Left forelimb (tissue), 1 donor: ENCODE results near the gene DHRS7C.
"Not testable (repeated sequence)": the region's sequence is repeated elsewhere in the genome, so short reads cannot be mapped to it uniquely, and the experiment has no call there.

ENCODE experiments used
- DNase-seq: peaks from one replicate; pipeline ENCODE4 v3.0.0-alpha.2; 2018; ENCODE audit warnings: low spot score

DHRS7C gene

DNA sequence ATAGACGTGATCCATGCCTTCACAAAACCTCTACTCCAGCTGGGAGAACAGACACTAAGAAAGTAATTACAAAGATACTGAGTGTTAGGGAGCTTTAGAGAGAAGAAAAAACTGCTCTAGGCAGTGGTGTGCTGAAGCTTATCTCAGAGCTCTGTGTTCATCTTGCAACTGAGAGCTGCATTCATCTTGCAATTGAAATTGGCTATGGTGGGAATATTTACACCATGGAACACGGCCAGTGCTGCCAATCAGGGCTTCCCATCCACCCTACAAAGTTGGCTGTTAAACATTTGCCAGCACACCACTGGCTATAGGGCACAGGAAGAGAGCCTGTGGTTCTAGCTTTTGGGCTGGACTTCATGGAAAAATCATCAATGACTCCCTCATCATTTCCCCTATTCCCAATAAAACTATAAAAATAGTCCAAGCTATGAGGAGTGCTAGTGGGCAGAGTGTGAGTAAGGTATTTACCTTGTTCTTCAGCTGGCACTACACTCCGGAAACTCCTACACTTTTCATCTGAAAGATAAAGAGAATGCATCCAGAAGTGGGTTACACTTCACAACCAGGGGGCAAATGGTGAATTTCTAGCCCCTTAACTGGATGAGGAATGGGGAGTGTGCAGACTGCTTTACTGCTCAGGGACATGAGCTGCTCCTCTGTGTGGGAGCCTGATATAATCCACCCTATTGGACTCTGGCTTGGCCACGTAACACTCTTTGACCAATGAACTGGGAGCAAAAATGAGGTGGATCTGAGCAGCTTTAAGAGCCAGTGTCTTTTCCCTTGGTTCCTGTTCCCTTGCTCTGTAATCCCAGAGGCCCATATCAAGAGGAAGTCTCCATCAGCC is 18.9 kb upstream of the DHRS7C start:
- DNase-seq: no peak

DNA sequence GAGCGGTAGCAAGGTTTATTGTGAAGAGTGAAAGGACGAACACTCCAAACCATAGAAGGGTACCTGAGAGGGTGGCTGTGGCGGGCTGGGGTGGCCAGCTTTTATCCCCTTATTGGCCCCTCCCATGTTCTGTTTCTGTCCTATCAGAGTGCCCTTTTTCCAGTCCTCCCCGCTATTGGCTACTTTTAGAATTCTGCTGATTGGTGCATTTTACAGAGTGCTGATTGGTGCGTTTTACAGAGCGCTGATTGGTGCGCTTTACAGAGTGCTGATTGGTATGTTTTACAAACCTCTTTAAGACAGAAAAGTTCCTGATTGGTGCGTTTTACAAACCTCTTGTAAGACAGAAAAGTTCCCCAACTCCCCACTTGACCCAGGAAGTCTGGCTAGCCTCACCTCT is 18.0 kb upstream of the DHRS7C start:
- no peak for DNase-seq

DNA sequence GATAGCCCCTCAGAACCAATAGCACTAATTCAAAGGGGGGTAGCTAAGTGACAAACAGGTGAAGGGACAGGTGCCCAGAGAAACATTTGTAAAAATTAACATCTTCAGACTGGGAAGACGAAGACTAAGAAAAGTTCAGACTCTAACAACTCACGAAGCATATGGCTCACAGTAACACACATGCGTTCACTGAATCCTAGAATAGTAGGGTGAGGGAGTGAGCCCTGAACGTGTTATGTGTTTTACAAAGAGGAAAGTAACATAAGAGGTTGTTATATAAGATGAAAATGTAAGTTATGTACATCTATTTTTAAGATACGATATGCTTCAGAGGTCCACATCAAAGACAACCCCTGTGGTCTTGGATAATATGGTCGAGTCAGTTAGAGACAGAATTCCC is 15.3 kb upstream of the DHRS7C start:
- DNase-seq: no peak

DNA sequence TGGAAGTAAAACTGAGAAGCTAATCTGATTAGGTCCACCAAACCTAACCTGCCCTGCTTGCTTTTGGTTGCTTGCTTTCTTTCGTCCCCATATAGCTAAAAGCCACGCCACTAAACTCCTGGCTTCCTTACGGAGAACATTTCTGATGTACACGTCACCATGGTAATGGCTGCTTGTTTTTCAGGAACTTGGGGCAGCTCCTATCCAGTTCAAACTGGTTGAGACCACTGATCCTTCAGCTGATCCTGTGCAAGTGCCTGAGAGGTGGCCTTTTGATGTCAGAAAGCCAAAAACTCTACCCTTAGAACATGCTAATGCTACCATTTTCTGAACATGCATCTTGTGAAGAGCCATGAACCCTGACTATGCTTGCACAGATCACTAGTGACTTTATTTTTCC is 14.4 kb upstream of the DHRS7C start:
- no peak for DNase-seq

DNA sequence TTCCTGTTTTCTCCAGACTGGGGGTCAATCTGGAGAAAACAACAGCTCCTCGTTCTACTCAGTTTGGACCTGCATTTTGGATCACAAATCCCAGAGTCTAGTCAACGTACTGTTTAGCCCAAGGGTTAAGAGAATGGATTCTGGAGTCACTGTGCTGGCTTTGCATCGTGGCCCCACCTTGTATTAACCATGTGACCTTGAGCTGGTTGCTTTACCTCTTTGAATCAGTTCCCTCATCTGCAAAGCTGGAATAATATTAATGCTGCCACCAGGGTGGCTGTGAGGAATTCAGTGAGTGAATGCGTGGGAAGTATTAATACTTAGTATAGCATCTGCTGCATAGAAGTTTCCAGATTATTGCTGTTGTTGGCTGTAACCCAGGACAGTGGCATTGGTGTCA is 11.3 kb upstream of the DHRS7C start:
- no peak for DNase-seq

DNA sequence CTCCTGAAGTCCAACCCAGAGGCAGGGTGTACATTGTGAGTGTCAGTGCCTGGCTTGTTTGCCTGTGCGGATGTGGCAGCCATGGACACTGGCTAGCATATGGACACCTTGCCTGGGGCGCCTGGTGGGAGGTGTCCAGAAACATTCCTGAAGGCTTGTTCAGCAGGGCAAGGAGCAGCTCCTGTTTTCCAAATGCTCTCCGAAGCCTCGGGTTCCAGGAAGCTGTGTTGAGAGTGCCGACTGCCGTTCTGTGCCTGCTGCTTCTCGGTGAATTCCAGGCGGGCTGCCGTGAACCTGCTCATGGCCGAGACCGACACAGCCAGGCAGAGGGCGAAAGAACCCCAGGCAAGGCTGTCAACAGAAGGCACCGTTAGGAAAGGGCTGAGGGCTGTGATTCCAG is 10.9 kb upstream of the DHRS7C start:
- no peak for DNase-seq

DNA sequence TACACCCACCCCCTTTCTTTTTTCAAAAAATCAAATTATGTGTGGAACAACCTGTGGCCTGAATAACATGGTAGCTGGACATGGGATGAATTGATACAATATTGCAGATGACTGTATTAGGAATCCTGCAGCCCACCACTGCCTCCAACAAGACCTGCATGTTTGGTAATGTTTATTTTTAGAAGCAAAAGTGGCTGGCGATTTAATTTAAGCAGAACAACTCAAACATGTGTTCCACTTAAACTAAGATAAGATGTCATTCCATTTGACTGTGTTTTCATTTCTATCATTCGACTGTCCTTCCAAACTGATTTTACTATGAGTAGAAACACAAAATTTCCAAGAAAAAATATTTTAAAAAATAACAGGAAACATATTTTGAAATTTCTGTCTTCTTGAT is 10.1 kb upstream of the DHRS7C start:
- no peak for DNase-seq

DNA sequence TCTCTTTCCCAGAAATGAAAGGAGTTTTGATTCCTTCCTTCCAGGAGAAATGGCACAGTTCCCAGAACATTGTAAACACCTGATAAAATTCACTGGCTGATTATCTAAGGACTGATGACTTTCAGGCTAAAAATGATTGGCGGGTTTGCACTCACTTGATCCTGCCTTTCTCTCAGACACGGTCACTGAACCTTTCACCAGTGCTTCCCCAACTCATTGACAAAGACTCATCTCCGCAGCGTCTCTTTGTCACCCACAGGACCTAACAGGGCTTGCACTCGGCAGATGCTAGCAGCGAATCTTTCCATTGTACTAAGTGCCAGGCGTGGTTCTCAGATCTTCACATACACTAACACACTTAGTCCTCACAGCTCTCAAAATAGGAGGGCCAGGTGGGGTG is 7.3 kb upstream of the DHRS7C start:
- DNase-seq: no peak

DNA sequence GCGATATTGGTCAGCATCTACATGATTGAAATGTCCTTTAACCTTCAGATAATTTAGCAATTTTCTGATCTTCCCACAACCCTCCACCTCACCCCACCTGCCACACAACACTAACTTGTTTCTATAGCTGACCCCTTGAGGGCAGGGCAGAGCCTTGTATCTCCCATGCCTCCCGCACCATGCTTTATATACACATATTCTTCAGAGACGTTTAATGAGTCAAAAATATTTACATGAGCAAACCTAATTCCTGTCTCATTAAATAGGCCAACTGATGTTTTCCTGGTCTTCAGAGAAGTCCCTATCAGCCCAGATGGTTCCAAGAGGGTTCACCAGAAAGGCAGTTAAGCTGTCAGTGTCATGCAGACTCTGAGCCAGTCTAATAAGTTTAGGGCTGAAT is 6.6 kb upstream of the DHRS7C start:
- DNase-seq: no peak

DNA sequence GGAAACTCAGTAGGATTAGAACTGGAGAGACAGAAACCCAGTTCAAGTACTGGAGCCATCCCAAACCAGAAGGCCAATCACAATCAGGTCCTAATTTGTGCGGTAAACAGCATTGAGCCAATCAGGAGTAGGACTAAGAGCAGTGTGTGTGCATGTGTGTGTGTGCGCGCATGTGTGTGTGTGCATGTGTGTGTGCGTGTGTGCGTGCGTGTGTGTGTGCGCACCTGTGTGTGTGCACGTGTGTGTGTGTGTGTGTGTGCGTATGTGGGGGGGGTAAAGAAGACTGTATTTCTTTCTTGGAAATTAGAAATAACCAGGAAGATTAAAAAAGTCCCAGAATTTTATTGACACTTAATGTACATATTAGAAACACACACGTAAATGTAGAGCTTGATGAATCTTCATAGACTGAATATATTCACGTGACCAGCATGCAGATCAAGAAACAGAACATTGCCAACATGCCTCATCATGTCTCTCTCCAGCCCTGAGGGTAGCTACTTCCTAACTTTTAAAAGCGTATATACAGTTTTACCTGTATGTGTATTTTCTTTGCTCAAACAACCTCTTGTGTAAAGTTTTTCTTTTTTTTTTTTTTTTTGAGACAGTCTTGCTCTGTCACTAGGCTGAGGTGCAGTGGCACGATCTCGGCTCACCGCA is 919 bp upstream of the DHRS7C start:
- no peak for DNase-seq

DNA sequence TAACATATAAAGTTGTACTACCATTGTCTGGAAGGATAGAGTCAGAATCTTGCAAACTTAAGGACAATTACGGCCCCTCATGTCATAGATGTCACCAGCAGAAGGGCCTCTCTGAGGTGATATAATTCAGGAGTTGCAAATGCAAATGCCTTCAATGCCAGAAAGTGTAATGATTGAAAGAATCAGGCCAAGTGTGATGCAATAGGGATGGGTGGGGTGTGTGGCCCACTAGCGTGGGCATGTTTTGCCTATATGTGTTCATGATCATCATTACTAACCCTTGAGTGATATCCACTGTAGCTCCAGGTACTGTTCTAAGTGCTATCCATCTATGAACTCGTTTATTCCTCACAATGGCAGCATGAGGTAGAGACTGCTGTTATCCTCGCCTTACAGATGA is 1.1 kb downstream of the DHRS7C start:
- no peak for DNase-seq

DNA sequence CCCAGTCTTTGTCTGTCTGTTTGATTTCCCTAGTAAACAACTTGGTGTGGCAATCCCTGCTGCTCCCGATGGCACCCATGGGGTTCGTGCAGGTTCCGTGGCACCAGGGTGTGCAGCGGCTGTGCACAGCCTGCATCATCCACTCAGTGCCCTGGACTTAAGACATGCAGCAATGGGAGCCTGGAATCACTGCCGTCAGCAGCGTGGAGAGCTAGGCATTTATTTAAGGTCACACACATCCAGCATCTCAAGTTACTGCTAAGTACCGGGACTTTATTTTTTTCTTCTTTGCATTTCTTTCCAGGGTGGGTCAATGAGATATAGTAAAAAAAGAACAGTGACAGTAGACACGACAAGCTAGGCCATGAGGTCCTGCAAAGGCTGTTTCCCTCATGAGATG is 2.8 kb downstream of the DHRS7C start:
- no peak for DNase-seq

DNA sequence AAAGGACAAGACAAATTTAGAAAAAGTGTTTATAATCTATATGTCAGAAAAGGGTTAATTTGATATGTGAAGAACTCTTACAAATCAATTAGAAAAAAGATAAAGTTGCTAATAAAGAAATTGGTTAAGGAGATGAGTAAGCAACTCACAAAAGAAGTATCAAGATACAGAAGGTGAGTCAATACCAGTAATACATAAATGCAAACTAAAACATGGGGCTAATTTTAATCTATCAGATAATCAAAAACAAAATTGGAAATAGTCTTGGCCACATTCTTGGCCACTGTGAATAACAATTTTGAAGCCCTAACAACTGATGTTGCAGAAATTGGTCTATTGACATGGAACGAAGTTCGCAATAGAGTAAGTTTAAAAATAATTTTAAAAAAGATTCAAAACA is 6.8 kb downstream of the DHRS7C start:
- no peak for DNase-seq

DNA sequence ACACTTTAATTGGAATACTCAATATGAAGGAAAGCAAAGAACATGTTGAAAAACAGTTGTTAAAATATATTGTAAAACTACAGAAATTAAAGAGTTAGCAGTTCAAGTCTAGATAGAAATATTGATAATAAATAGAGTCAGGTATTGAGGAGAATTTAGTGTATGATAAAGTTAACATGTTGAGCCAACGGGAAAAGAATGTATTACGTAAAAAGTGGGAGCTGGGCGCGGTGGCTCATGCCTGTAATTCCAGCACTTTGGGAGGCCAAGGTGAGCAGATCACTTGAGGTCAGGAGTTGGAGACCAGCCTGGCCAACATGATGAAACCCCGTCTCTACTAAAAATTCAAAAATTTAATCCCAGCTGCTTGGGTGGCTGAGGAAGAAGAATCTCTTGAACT is 7.9 kb downstream of the DHRS7C start:
- DNase-seq: not testable (repeated sequence)

DNA sequence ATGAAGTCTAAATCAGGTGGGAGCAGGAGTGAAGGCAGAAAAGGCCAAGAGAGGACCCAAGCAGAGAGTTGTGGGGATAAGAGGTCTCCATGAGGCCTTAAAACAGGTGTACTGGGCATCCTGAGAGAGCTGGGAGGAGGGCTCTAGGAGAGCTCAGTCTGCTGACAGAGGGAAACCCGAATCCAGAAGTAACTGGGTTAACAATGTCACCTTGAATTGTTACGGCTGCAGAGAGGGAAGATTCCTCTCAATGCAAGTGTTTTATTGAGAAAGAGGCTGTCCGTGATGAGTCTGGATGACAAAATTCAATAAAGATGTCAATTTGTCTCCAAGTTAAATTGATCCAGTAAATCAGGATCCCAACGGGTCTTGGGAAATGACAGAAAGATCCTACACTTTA is 8.3 kb downstream of the DHRS7C start:
- no peak for DNase-seq

DNA sequence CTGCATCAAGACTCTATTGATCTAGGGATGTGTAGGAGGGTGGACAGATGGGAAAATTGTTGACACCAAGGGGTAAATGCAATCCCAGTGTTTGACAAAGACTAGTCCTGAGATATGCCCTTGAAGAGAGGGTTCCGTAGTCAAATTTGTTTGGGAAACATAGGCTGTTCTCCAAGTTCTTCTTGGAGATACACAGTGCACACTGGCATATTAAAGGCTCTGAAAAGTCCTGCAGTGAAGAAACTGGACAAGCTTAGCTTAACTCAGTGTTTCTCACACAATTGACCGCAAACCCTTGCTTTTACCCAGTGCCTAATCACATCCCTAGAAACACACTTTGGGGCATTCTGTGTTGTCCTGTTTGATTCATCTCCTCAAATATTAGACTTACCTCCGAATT is 10.8 kb downstream of the DHRS7C start:
- DNase-seq: no peak

DNA sequence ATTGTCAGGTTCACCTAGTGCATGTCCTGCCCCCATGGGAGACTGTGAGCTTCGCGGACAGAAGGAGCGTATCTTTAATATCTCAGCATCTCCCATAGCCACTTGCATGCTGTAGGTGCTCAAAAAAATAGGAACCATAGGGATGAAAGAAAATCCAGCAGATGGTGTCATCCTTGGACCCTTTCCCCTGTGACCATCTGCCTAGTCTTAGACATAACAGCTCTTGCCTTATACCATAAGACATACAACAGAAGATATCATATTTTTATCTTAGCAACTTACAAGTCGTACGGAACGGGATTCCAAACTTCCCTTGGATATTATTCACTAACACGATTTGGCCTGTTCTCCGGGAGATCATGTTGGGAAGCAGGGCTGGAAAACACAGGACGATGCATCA is 14.5 kb downstream of the DHRS7C start:
- no peak for DNase-seq

DNA sequence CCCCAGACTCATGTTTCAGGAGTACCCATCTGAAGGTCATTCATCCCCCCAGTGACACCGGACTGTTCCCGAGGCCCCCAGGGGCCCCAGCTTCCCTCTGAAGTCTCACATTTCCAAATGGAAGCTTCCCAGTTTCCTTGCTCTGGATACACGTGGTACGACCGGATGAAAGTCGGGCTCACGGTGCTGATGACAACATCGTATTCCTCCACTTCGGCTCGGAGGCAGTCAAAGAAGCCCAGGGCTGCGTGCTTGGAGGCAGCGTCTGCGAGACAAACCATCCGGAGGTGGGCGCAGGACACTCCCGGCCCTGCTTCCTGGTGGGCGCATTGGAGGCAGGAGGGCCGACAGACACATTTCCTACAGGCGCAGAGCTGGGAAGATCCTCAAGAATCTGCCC is 18.7 kb downstream of the DHRS7C start:
- DNase-seq: no peak

DNA sequence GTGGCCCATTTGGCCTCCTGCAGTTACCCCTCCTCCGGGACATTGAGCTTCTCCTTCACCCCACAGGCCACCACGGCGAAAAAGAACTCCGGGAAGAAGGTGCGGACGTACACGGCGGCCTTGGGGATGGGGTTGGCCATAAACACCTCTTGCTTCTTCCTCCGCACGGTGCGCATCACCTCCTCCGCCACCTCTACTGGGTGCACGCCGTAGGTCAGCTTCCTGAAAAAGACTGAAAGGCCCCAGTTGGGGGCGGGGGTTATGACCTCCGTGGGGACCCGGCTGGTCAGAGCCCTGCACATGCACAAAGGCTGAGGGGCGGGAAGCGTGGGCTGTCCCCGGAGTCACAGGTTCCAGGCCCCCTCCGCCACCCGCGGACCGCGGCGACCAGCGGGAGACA is 19.9 kb downstream of the DHRS7C start:
- DNase-seq: no peak

DNA sequence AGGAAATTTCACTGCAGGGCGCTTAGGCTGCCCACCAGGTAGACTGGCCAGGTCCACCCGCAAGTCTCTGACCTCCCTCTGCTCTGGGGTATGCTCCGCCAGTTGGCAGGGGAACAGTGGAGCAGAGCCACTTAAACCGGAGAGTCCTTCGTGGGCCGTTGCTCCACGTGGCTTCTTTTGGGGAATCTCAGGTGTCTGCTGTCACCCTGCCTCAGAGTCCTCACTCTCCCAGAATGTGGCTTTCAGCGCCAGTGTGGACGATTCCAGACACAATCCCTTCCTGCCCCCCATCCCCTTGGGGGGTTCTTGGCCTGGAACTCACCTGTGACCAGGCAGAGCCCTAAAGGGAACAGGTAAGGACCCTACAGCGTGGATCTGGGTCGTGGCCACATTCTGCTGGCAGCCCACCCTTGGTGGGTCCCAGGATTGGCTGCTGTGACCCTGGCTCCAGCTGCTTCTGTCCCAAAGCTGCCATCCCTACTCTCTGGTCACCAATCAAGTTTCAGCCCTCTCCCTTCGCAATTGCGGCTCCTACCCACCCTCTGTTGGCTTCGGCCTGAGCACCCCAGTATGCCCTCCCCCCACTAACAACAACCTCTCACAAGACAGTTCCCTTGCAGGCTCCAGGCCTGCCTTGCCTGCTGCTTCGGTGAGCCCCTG is 22.2 kb downstream of the DHRS7C start:
- no peak for DNase-seq

DNA sequence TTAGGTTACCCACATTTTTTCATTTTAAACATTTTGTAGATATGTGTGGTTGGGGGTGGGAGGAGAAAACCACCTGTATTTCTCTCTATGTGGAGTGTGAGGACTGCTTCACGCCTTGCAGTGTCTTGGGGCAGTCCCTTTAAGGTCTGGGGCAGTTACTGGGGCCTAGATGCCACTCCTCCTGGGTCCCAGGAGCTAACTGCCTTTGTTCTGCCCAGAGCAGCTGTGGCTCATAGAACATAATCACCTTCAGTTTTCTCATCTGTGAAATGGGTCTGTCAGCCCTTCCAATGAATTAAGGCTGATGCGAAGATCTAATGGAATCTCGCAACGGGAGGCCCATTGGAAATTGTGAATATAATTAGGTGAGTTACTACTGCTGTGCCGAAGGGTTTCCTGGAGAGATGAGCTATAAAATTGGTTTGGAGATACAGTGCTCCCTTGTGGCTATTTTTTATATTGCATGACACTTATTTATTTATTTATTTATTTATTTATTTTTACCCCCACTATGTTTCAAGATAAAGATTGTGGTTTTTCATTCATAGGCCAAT is 22.9 kb downstream of the DHRS7C start:
- DNase-seq: no peak

DNA sequence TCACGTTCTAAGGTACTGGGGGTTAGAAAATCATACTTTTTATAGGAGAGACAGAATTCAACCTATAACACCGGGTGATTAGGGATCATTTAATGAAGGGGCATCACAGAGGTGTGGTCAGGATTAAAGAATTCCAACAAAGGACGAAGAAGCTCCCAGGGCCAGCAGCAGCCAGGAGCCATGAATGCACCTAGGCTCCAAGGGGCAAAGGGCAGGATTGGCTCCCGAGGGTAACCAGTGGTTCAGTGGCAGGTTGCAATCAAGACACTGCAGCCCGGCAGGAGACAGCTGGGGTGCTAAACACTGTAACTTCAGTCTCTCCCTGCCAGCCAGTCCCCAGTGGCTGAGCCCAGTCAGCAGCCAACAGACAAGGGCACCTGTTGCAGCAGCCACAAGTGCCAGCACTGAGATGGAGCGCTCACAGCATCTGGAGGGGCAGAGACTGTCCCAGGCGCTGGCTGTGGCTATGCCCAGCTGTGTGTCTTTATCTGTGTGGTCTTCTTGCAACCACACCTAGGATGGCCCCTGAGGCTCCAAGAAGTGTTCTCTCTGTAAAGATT is 23.9 kb downstream of the DHRS7C start:
- no peak for DNase-seq

DNA sequence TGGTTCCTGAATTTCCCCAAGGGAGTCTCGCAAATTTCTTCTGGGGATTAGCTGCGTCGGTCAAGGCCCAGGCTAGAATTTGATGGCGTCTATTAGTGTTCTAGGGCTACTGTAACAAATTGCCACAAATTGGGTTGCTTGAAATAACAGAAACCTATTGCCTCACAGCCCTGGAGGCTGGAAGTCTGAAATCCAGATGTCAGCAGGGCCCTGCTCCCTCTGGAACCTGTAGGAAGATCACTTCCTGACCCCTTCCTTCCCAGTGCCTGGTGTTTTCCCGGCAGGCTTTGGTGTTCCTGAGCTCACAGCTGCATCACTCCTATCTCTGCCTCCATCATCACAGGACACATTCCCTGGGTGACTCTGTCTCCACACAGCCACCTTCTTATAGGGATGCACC is 24.4 kb downstream of the DHRS7C start:
- no peak for DNase-seq
